IMR-90 (cell line): ENCODE measurements around the gene PSRC1. TPM values are rescaled to one million over a fixed set of nuclear protein-coding genes. Genes with fewer than 3 reads are reported as not detected.

Source experiments
- ATAC-seq: fragments of 200-7000 bp; cut with Tn5 transposase; 2 replicates; pipeline ENCODE4 v1.9.1; 2020; ENCODE audit warnings: low read depth, mild to moderate bottlenecking, moderate library complexity
- BruUV-seq: library from RNA; stranded (reverse); fragments of 400-500 nt; replicated peaks from 2 replicates; lab custom pipeline; 2021; lab: Mats Ljungman, UMichigan
- CTCF ChIA-PET: fragments of 300-600 bp; formaldehyde crosslinking; extraction: SDS; loops from one replicate; lab custom pipeline; 2021; ENCODE audit warnings: antibody characterized with exemption; lab: Yijun Ruan, JAX
- POLR2A ChIA-PET: fragments of 300-600 bp; sonication (Branson Sonifier 250); formaldehyde crosslinking; loops from one replicate; lab custom pipeline; 2022; ENCODE audit warnings: antibody characterized with exemption; ENCODE audit not compliant: unreplicated experiment; lab: Charles Lee
- DNase-seq: peaks from one replicate; pipeline ENCODE4 v3.0.0; 2013
- H2AFZ ChIP-seq: replicated peaks from 2 replicates; pipeline ENCODE3; 2013; ENCODE audit warnings: low read length, mild to moderate bottlenecking; ENCODE audit not compliant: poor library complexity
- H2AK5ac ChIP-seq: 2 replicates; pipeline ENCODE4 v1.6.1; 2013; ENCODE audit warnings: low read depth, low read length, inconsistent platforms
- H2AK9ac ChIP-seq: replicated peaks from 2 replicates; pipeline ENCODE3; 2013; ENCODE audit warnings: mild to moderate bottlenecking, low read depth, low read length, moderate library complexity; ENCODE audit not compliant: poor library complexity
- H2BK120ac ChIP-seq: 2 replicates; pipeline ENCODE4 v1.6.1; 2013; ENCODE audit warnings: low read depth, low read length, inconsistent platforms
- H2BK15ac ChIP-seq: 3 replicates; pipeline ENCODE4 v1.6.1; 2013; ENCODE audit warnings: low read depth, low read length, inconsistent platforms
- H2BK20ac ChIP-seq: 2 replicates; pipeline ENCODE4 v1.6.1; 2013; ENCODE audit warnings: low read depth, mild to moderate bottlenecking, inconsistent platforms, low read length, moderate library complexity
- H2BK5ac ChIP-seq: 2 replicates; pipeline ENCODE4 v1.6.1; 2013; ENCODE audit warnings: mild to moderate bottlenecking, low read depth, low read length, inconsistent platforms; ENCODE audit not compliant: poor library complexity, severe bottlenecking
- H3K14ac ChIP-seq: replicated peaks from 2 replicates; pipeline ENCODE4 v1.6.1; 2013; ENCODE audit warnings: low read depth, low read length, inconsistent platforms
- H3K18ac ChIP-seq: 2 replicates; pipeline ENCODE4 v1.6.1; 2013; ENCODE audit warnings: low read depth, low read length, control low read depth
- H3K23ac ChIP-seq: 2 replicates; pipeline ENCODE4 v1.6.1; 2013; ENCODE audit warnings: low read depth, low read length, inconsistent platforms
- H3K27ac ChIP-seq: 2 replicates; pipeline ENCODE4 v1.5.1; 2013; ENCODE audit warnings: mild to moderate bottlenecking, control low read depth, low read length; ENCODE audit not compliant: insufficient read depth
- H3K27me3 ChIP-seq: 2 replicates; pipeline ENCODE4 v1.6.1; 2013; ENCODE audit warnings: low read length; ENCODE audit not compliant: control insufficient read depth, insufficient read depth
- H3K36me3 ChIP-seq: 2 replicates; pipeline ENCODE4 v1.6.1; 2013; ENCODE audit warnings: low read length, mixed read lengths; ENCODE audit not compliant: control insufficient read depth, insufficient read depth
- H3K4ac ChIP-seq: 2 replicates; pipeline ENCODE4 v1.6.1; 2013; ENCODE audit warnings: low read depth, low read length, inconsistent platforms
- H3K4me1 ChIP-seq: 2 replicates; pipeline ENCODE4 v1.6.1; 2013; ENCODE audit warnings: low read length, mixed read lengths; ENCODE audit not compliant: control insufficient read depth, insufficient read depth
- H3K4me2 ChIP-seq: 2 replicates; pipeline ENCODE4 v1.6.1; 2013; ENCODE audit warnings: low read depth, mild to moderate bottlenecking, control low read depth, low read length, moderate library complexity
- H3K4me3 ChIP-seq: 2 replicates; pipeline ENCODE4 v1.5.1; 2013; ENCODE audit warnings: low read depth, mild to moderate bottlenecking, control low read depth, low read length, moderate library complexity; ENCODE audit not compliant: insufficient read depth
- H3K56ac ChIP-seq: 2 replicates; pipeline ENCODE4 v1.6.1; 2013; ENCODE audit warnings: low read length, inconsistent platforms; ENCODE audit not compliant: insufficient read depth; ENCODE audit errors: extremely low read depth
- H3K79me1 ChIP-seq, 2 experiments: 2 replicates each; pipeline ENCODE4 v1.6.1; 2013; ENCODE audit warnings: low read length in 2 of 2, inconsistent platforms in 1 of 2, low read depth in 1 of 2
- H3K9ac ChIP-seq: 2 replicates; pipeline ENCODE4 v1.6.1; 2013; ENCODE audit warnings: low read depth, low read length, control low read depth
- H3K9me1 ChIP-seq: 2 replicates; pipeline ENCODE4 v1.6.1; 2013; ENCODE audit warnings: low read length, inconsistent platforms; ENCODE audit not compliant: insufficient read depth
- H3K9me3 ChIP-seq: 2 replicates; pipeline ENCODE4 v1.6.1; 2013; ENCODE audit warnings: low read length; ENCODE audit not compliant: control insufficient read depth, insufficient read depth
- H4K20me1 ChIP-seq: 2 replicates; pipeline ENCODE4 v1.6.1; 2013; ENCODE audit warnings: low read length, inconsistent platforms; ENCODE audit not compliant: insufficient read depth
- H4K5ac ChIP-seq: 2 replicates; pipeline ENCODE4 v1.6.1; 2013; ENCODE audit warnings: mild to moderate bottlenecking, low read depth, low read length, control low read depth
- H4K8ac ChIP-seq, 2 experiments: 2 replicates each; pipeline ENCODE4 v1.6.1; 2013; ENCODE audit warnings: low read depth in 2 of 2, low read length in 2 of 2, control low read depth in 1 of 2, inconsistent platforms in 1 of 2
- H4K91ac ChIP-seq: 2 replicates; pipeline ENCODE4 v1.6.1; 2013; ENCODE audit warnings: low read depth, low read length, inconsistent platforms; ENCODE audit not compliant: insufficient read depth
- BHLHE40 ChIP-seq: fragments of 150-350 bp; IDR thresholded peaks from 2 replicates; pipeline ENCODE4 v1.6.1; 2016; ENCODE audit warnings: mild to moderate bottlenecking, low read depth, low read length
- CEBPB ChIP-seq: IDR thresholded peaks from 2 replicates; pipeline ENCODE4 v1.6.1; 2012; ENCODE audit warnings: low read depth, low read length, improper control_type of control experiment
- CHD1 ChIP-seq: IDR thresholded peaks from 2 replicates; pipeline ENCODE4 v1.6.1; 2012; ENCODE audit warnings: low read depth, low read length, improper control_type of control experiment
- FOS ChIP-seq: fragments of 150-350 bp; IDR thresholded peaks from 2 replicates; pipeline ENCODE4 v1.6.1; 2016; ENCODE audit warnings: low read depth, low read length
- MAFK ChIP-seq: IDR thresholded peaks from 2 replicates; pipeline ENCODE4 v1.6.1; 2012; ENCODE audit warnings: low read depth, low read length, improper control_type of control experiment
- MAZ ChIP-seq: IDR thresholded peaks from 2 replicates; pipeline ENCODE4 v1.6.1; 2012; ENCODE audit warnings: low read depth, mild to moderate bottlenecking, low read length, improper control_type of control experiment, moderate library complexity, borderline replicate concordance
- MXI1 ChIP-seq: IDR thresholded peaks from 2 replicates; pipeline ENCODE4 v1.6.1; 2012; ENCODE audit warnings: low read depth, mild to moderate bottlenecking, low read length, moderate library complexity, borderline replicate concordance
- NFE2L2 ChIP-seq: fragments of 150-350 bp; IDR thresholded peaks from 2 replicates; pipeline ENCODE4 v1.6.1; 2016; ENCODE audit warnings: low read depth, mild to moderate bottlenecking, low read length
- POLR2A ChIP-seq: IDR thresholded peaks from 2 replicates; pipeline ENCODE4 v1.6.1; 2012; ENCODE audit warnings: mild to moderate bottlenecking, low read depth, low read length
- RAD21 ChIP-seq: IDR thresholded peaks from 2 replicates; pipeline ENCODE4 v1.6.1; 2012; ENCODE audit warnings: low read length, improper control_type of control experiment
- RCOR1 ChIP-seq: IDR thresholded peaks from 2 replicates; pipeline ENCODE4 v1.6.1; 2012; ENCODE audit warnings: mild to moderate bottlenecking, low read length, improper control_type of control experiment; ENCODE audit not compliant: insufficient replicate concordance
- RFX5 ChIP-seq: IDR thresholded peaks from 2 replicates; pipeline ENCODE4 v1.8.0; 2012; ENCODE audit warnings: low read depth, mild to moderate bottlenecking, low read length, moderate library complexity
- SMC3 ChIP-seq: fragments of 150-350 bp; IDR thresholded peaks from 2 replicates; pipeline ENCODE4 v1.6.1; 2016; ENCODE audit warnings: low read depth, mild to moderate bottlenecking, antibody characterized with exemption, low read length, moderate library complexity
- WGBS, 2 experiments: methylation state at CpG; one replicate each; pipeline versions ENCODE4 v1.1.5 to v1.1.7; 2013; ENCODE audit warnings: missing lambda C conversion rate in 2 of 2; ENCODE audit not compliant: insufficient read length in 1 of 2; ENCODE audit errors: extremely low coverage in 2 of 2; 5-methylcytosine and 5-hydroxymethylcytosine counted together
- dilution Hi-C: fragments of 300-500 bp; cut with HindIII; formaldehyde crosslinking; loops from one replicate; pipeline ENCODE4 v1.14.3; 2018; ENCODE audit warnings: low sequenced_read_pairs; ENCODE audit not compliant: unreplicated experiment
- in situ Hi-C: fragments of 300-500 bp; cut with MboI; formaldehyde crosslinking; loops from 3 replicates; pipeline ENCODE4 v1.14.3; 2019; ENCODE audit warnings: low sequenced_read_pairs, inconsistent platforms, mixed read lengths
- intact Hi-C: fragments of 100-400 bp; cut with micrococcal nuclease; formaldehyde crosslinking; loops from 2 replicates; pipeline ENCODE4 v1.10.0; 2022
- polyA plus RNA-seq, 3 experiments: library from polyadenylated mRNA; depleted of rRNA; stranded (reverse); fragments of >200 nt; gene quantifications; 2 replicates each; pipeline ENCODE4 v1.2.3, GENCODE V29; 2012; ENCODE audit warnings: low replicate concordance in 1 of 3
- total RNA-seq: library from RNA; depleted of rRNA; stranded (reverse); fragments of >200 nt; gene quantifications from 2 replicates; pipeline ENCODE4 v1.2.3, GENCODE V29; 2012
- TF ChIP-seq, protein P1 (sequence below): fragments of 150-350 bp; IDR thresholded peaks from 2 replicates; pipeline ENCODE4 v1.6.1; 2016; ENCODE audit warnings: low read depth, mild to moderate bottlenecking, low read length, moderate library complexity, borderline replicate concordance
- TF ChIP-seq, protein P2 (sequence below): fragments of 150-350 bp; IDR thresholded peaks from 2 replicates; pipeline ENCODE4 v1.6.1; 2017; ENCODE audit warnings: mild to moderate bottlenecking, antibody characterized with exemption, low read length, low read depth
- TF ChIP-seq, protein P3 (sequence below): conservative IDR thresholded peaks from 2 replicates; pipeline ENCODE4 v1.5.1; 2012; ENCODE audit warnings: mild to moderate bottlenecking, low read depth, low read length, improper control_type of control experiment

The PSRC1 gene
- total and polyA plus RNA-seq, 2 of the 4 experiments (the other 2 are of a cell fraction), result 34.6 to 40.3 TPM

DNA sequence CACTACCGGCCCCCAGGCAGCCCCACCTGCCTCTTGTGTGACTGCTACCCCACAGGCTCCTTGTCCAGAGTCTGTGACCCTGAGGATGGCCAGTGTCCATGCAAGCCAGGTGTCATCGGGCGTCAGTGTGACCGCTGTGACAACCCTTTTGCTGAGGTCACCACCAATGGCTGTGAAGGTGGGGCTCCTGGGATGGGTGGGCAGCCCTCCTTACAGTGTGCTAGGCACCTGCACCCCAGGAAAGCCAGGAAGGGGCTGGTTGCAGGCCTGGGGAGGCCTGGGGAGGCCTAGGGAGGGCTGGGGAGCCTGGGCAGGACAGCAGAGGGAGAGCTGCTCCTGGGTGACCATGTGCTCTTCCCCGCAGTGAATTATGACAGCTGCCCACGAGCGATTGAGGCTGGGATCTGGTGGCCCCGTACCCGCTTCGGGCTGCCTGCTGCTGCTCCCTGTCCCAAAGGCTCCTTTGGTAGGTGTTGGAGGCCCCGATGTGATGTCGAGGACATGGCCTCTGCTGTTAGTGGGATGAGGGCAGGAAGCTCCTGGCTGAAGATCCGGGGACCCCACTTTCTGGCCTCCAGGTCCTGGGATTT lies 17.1 kb downstream of the PSRC1 start:
- no peak overlapping the region for H4K5ac ChIP-seq
- no peak overlapping the region for H4K8ac ChIP-seq
- no peak overlapping the region for H2BK120ac ChIP-seq
- H3K4me3 ChIP-seq, result no peak overlapping the region
- no peaks in the 10 kb centered on the region for H3K4me1 ChIP-seq
- no peak overlapping the region for H2AK9ac ChIP-seq
- H2BK5ac ChIP-seq, result no peak overlapping the region
- no peak overlapping the region for H3K18ac ChIP-seq
- BruUV-seq, result no TSS peak
- ChIA-PET CTCF (interaction anchor here (0.6 kb wide), 1 partner anchor 72 kb away, joined by 3 read pairs; no protein-coding TSS in a partner anchor), POLR2A (no interaction called here)
- ATAC-seq, result no peak
- peaks cover 2% of the 10 kb centered on the region; the same call in 1 of the 2 replicates for H3K9me3 ChIP-seq
- no peaks in the 10 kb centered on the region for H4K20me1 ChIP-seq
- no peak for TF ChIP-seq RCOR1
- TF ChIP-seq MAZ, result no peak
- no peak for TF ChIP-seq POLR2A
- TF ChIP-seq, protein P1, sequence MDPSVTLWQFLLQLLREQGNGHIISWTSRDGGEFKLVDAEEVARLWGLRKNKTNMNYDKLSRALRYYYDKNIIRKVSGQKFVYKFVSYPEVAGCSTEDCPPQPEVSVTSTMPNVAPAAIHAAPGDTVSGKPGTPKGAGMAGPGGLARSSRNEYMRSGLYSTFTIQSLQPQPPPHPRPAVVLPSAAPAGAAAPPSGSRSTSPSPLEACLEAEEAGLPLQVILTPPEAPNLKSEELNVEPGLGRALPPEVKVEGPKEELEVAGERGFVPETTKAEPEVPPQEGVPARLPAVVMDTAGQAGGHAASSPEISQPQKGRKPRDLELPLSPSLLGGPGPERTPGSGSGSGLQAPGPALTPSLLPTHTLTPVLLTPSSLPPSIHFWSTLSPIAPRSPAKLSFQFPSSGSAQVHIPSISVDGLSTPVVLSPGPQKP, result no peak
- TF ChIP-seq MXI1, result no peak
- TF ChIP-seq, protein P2, sequence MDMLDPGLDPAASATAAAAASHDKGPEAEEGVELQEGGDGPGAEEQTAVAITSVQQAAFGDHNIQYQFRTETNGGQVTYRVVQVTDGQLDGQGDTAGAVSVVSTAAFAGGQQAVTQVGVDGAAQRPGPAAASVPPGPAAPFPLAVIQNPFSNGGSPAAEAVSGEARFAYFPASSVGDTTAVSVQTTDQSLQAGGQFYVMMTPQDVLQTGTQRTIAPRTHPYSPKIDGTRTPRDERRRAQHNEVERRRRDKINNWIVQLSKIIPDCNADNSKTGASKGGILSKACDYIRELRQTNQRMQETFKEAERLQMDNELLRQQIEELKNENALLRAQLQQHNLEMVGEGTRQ, result no peak
- no peak for TF ChIP-seq CEBPB
- TF ChIP-seq NFE2L2, result no peak
- TF ChIP-seq SMC3, result no peak
- TF ChIP-seq MAFK, result no peak
- TF ChIP-seq CHD1, result no peak
- TF ChIP-seq, protein P3, sequence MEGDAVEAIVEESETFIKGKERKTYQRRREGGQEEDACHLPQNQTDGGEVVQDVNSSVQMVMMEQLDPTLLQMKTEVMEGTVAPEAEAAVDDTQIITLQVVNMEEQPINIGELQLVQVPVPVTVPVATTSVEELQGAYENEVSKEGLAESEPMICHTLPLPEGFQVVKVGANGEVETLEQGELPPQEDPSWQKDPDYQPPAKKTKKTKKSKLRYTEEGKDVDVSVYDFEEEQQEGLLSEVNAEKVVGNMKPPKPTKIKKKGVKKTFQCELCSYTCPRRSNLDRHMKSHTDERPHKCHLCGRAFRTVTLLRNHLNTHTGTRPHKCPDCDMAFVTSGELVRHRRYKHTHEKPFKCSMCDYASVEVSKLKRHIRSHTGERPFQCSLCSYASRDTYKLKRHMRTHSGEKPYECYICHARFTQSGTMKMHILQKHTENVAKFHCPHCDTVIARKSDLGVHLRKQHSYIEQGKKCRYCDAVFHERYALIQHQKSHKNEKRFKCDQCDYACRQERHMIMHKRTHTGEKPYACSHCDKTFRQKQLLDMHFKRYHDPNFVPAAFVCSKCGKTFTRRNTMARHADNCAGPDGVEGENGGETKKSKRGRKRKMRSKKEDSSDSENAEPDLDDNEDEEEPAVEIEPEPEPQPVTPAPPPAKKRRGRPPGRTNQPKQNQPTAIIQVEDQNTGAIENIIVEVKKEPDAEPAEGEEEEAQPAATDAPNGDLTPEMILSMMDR, result no peak
- TF ChIP-seq RFX5, result no peak
- no peak for TF ChIP-seq FOS
- TF ChIP-seq RAD21, result no peak
- no peak for TF ChIP-seq BHLHE40
- no peak for DNase-seq
- H3K27ac ChIP-seq, result no peak overlapping the region
- H3K23ac ChIP-seq, result no peak overlapping the region
- H4K91ac ChIP-seq, result no peak overlapping the region
- 100% methylated on average over 1 of the region's 13 CpGs; no CpG with 5 or more reads in 1 of the 2 experiments for WGBS, 2 experiments
- H3K4ac ChIP-seq, result no peak overlapping the region
- no peaks in the 10 kb centered on the region for H3K79me1 ChIP-seq
- intact Hi-C loops, result no loop called here
- in situ Hi-C loops, result loop anchor here (10.0 kb wide), 1 partner anchor 269 kb away; the partner anchor contains the start of gene GPR61
- H3K36me3 ChIP-seq, result peaks cover 2% of the 10 kb centered on the region; the same call in 1 of the 2 replicates
- H3K27me3 ChIP-seq, result no peaks in the 10 kb centered on the region
- dilution Hi-C loops, result no loop called here
- H2AK5ac ChIP-seq, result no peak overlapping the region
- no peak overlapping the region for H2BK15ac ChIP-seq
- H3K4me2 ChIP-seq, result no peak overlapping the region
- H3K9me1 ChIP-seq, result no peaks in the 10 kb centered on the region; the same call in 1 of the 2 replicates
- H3K14ac ChIP-seq, result no peak overlapping the region
- no peak overlapping the region for H3K9ac ChIP-seq
- H3K56ac ChIP-seq, result no peak overlapping the region
- no peak overlapping the region for H2AFZ ChIP-seq
- H2BK20ac ChIP-seq, result no peak overlapping the region
